Germinal center (tissue), 1 donor: Measurements from ENCODE around the gene HS3ST5.
"Not testable (repeated sequence)": the region's sequence is repeated elsewhere in the genome, so short reads cannot be mapped to it uniquely, and the experiment has no call there.

ENCODE experiments used
- DNase-seq: peaks from one replicate; pipeline ENCODE4 v3.0.0; 2012; ENCODE audit warnings: mixed read lengths, low spot score

The HS3ST5 gene

DNA sequence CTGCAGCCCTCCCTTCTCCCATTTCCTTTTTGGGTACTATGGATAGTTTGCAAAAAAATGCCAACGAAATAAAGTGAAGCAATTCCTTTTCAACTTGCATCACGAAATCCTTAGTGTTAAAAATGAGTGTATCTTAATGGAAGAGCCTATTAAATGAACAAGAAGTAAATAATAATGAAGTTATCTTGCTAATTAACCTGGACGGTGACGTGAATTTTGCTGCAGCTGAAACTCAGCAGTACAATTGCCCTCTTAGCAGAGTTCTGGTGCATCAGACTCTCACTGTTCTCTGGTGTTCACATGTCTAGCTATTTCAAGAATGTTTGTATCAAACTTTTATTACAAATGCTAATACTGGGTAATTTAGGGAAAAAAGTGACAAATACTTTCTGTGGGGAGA, 252.2 kb downstream of the HS3ST5 start:
- no peak for DNase-seq

DNA sequence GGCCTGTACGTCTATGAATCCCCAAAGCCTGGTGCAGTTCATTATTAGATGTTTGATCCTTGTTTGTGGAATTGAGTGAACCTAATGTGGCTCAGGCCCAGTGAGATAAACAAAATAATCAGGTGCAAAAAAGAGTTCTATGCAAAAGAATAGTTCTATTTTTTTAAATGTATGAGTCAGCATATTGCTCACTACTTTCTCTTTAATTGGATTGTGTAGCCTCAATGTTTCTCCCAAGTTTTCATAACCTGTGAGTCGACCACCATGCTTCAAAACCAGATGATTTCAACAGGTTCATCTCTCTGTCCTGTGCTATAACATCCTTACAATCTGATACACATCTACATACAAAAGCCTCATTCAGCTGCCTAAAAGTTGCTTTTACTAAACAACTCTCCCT, 255.3 kb downstream of the HS3ST5 start:
- no peak for DNase-seq

DNA sequence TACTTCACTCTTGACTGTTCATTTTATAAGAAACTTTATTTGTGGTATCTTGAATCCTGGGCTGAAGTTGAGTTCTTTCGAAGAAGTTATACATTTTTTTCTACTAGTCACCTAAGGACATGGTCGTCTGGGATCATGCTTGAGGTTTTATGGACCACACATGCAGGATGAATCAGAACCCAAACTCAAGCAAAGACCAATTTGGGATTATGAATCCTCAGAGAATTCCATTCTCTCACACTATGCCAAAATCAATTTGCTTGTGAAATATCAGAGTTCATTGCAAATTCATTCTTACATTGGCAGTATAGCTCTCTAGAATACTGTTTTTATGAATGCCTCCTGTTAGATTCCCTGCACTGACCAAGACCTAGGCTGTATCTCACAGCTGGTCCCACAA, 257.6 kb downstream of the HS3ST5 start:
- no peak for DNase-seq

DNA sequence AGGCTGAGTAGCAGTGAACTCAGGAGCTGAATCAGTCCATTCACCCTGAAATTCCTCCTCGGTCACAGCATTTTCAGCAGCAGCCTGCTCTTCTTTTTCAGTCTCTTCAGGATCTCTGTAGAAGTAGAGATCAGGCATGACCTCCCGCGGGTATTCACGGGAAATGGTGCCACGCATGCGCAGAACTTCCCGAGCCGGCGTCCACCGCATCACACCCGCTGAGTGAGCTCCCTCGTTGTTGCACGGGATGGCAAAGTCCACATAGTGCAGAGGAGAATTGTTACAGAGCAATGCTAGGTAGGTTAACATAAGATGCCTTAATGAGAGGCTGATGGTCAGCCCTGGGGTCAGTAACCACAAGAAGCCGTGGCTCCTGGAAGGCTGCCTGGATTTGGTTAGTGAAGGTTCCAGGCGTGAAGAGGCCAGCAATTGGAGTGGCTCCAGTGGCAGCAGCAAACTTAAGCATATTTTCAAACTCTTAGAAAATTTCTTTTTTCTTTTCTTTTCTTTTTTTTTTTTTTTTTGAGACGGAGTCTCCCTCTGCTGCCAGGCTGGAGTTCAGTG, 258.4 kb downstream of the HS3ST5 start:
- DNase-seq = no peak

DNA sequence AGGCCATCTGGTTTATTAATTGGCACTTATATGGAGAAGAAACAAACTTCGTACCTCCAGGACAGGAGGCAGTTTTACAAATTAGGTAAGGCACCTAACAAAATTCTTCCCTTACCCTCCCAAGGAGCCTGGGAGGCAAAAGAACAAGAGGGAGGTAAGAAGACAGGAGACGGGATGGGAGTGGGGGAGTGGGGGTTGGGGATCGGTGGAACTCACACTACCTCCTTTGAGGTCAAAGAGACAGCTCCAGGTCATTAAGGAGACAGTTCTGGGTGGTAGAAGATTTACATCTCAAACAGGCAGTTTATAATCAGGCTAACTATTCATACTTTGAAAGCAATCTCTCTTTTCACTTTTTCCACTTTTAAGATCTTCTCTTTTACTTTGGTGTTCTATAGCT, 259.6 kb downstream of the HS3ST5 start:
- DNase-seq = no peak

DNA sequence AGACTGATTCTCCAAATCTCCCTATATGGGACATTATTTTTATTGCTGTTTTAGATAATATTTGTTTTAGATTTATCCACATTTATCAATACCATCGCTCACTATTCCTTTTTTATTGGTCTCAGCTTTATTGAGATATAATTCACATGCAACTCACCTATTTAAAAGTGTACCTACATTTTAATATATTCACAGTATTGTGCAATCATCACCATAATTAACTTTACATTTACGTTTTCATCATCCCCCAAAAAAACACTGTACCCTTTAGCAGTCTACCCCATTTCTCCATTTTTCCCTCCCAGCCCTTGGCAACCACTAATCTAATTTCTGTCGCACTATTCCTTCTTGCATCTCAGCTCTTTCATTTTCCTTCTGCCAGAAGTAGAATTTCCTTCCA, 261.1 kb downstream of the HS3ST5 start:
- no peak for DNase-seq

DNA sequence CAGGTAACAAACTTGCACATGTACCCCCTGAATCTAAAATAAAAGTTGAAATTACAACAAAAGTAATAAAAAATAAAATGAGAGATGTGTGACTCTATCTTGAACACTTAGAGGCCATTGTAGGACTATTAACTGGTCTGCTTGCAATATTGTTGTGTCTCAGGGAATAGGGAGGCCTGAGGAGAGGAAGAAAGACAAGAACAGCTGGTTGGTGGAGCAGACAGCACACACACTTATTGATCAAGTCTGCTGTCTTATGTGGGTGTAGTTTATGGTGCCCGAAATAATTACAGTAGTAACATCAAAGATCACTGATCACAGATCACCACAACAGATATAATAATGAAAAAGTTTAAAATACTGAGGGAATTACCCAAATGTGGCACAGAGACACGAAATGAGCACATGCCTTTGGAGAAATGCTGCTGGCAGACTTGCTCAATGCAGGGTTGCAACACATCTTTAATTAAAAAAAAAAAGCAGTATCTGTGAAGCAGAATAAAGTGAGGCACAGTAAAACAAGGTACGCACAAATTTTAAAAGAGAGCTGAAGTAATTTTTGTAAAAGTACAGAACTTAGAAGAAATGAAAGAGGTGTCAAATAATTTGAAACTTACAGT, 261.8 kb downstream of the HS3ST5 start:
- DNase-seq = no peak

DNA sequence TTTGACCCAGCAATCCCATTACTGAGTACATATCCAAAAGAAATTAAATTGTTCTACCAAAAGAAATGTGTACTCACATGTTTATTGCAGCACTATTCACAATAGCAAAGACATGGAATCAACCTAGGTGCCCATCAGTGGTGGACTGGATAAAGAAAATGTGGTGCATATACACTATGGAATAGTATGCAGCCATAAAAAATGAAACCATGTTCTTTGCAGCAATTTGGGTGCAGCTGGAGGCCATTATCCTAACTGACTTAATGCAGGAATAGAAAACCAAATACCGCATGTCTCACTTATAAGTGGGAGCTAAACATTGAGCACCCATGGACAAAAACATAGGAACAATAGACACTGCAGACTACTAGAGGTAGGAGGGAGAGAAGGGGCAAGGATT, 262.4 kb downstream of the HS3ST5 start:
- not testable (repeated sequence) for DNase-seq

DNA sequence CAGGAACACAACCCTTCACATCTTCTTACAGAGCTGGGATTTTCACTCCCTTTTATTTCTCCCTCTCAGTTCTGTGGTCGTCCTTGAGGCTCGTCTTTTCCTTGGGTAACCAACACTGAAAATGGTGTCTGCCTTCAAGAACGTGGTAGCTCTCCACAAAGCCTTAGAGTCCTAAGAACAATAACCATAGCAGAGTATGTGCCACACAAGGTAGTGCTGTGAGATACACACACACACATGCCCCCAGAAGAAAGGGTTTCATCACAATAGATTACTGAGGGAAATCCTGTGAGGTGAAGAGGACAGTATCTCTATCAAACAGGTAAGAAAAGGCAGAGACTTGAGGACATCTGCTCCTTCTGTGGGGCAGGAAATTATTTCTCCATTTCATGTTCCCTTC, 267.0 kb downstream of the HS3ST5 start:
- DNase-seq = no peak

DNA sequence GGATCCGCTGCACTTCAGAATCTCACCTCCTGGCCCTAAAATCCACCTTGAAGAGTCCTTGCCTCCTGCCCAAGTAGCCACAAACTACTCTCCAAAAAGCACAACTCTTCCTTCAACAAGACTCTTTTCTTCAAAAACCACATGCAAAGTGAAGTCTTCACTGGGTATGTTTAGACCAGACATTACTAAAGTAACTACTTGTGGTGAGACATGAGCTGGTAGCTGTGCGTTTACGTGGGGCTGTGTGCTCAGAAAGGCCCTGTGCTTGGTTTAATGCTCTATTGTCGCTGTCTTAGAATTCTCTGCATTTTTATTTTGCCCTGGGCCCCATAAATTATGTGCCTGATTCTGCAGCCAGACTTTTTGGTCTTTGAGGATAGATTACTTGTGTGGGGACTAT, 267.5 kb downstream of the HS3ST5 start:
- no peak for DNase-seq

DNA sequence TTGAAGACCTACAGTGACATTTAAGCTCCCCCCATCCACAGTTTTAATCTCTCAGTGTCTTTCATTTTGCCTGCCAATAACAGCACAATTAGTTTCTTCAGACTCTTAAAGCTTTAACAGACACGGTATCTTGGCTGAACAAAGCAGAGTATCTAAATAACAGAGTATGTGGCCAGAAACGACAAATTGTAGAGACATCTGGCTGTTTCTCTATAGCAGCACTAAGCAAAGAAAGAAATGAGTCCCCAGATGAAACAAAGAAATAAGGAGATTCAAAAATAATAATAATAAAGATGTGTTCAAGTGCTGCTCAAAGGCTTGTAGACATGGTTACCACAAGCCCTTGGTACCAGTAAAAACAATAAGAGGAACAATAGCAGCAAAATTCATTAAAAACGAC, 274.1 kb downstream of the HS3ST5 start:
- no peak for DNase-seq

DNA sequence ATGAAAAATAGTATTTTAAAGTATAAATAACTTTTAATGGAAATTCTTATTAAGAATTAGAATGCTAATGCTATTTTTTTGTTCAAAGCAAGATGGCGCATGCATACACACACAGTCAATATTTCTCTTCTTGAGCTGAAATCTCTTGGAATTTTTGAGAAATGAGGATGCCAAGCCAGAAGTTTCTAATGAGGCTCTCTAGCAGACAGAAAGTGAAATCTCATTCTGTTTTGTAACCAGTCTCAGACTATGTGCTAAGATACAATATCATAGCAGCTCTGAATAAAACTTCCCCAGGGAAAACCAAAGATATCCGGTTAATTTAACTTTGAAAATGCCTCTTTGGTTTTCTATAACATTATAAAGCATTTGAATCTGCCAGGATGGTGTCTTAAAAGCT, 274.7 kb downstream of the HS3ST5 start:
- no peak for DNase-seq

DNA sequence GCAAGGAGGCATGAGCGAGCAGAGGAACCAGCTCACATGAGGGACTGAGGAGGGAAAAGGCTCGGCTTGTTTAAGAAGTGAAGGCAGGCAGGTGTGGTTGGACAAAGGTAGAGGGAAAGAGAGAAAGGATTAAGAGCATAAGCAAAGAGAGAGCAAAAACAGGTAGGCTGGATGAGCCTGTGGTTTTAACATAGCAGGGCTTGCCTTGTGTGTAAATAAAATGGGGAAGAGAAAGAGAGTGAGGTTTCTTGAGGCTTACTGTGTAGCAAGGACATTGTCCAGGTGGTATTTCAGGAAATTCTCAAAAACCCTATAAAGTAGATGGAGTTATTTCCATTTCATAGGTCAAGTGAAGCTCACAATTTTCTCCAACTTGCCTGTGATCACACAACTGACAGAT, 278.0 kb downstream of the HS3ST5 start:
- DNase-seq = no peak

DNA sequence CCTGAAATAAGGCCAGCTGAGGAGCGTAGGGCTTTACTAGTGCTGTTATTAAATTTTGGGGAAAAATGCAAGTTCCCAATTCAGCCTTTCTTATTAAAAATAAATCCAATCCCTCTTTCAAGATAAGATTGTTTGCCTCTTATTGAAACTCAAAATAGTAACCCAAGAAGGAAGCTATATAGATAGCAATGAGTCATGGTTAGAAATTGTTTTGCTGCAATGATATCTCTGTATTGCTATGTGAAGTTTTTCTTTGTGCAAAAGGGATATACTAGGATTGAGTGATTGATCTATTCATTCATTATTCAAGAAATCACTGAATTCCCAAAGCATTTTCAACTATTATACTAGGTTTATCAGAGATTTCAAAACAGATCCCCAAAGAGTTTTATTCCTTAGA, 278.9 kb downstream of the HS3ST5 start:
- DNase-seq = no peak

DNA sequence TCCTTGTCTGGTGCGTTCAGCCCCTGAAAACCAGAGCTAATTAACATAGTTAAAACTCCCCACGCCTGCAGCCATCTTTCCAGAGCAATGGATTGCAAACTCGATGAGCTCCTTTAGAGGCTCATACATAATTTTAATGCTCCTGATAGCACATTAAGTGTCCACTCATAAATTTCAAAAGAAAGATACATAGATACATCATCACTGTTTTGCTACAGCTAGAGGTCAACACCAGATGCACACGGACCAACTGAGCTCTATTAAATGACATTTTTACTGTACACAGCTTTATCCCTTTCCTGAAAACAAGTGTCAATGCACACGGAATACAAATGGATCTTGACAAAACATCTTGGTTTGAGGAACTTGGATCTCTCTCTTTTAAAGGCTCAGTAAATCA, 280.6 kb downstream of the HS3ST5 start:
- DNase-seq = no peak

DNA sequence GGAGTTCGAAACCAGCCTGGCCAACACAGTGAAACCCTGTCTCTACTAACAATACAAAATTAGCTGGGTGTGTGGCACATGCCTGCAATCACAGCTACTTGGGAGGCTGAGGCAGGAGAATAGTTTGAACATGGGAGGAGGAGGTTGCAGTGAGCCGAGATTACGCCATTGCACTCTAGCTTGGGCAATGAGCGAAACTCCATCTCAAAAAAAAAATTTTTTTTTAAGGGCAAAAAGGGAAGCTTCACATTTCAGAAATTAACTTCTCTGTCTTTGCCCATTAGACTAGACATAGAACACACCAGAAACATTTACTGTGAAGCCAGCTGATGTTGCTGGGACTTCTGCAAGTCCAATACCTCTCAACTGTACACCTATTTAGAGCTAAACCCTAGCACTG, 281.1 kb downstream of the HS3ST5 start:
- DNase-seq = no peak

DNA sequence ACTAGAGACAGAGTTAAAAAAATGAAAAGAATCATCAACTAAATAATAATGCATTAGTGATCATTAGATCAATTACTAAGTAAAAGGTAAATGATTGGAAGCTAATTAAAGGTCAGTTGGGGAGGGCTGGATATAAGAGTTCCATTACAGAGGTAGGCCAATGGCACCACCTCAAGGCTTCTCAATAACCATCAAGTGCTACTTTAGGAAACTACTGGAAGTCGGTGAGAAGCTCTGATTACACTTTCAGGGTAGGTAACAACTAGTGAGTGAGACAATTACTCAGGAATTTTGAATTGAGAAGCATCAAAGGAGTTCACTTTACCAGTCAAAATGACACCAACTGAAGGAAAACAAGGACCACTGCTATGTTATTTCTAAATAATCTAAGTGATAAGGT, 281.7 kb downstream of the HS3ST5 start:
- no peak for DNase-seq

DNA sequence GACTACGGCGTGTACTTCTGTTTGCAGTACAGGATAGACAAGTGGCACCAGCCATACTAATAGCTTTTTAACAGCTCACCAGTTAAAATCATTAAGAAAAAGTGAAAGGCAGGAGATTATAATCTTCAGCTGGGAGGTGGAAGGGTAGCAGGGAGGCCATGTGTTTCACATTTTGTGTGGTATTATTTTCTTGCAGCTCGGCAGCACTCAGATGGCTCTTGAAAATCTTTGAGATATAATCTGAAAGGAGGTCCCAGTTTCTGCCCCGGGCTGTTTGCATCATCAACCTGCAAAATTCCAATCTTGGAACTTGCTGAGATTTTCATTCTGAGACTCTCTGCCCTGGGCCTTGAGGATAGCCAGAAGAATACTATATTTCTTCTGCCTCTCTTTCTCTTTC, 284.4 kb downstream of the HS3ST5 start:
- no peak for DNase-seq

DNA sequence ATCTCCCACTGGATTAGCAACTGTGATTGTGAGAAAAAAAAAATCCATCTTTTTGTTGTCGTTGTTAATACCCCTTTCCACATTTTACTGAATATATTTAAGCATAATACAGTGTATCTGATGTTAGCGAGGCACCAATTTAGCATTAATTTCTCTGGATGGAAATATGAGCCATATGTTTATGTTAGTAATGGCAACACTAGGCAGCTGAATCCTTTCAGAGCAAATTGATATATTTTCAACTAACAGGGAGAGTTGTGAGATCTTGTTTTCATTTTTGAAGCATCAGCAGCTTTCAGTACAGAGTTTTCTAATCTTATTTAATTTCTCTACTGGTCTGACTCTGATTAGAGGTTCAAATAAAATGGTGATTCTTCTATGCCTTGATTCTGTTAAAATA, 287.1 kb downstream of the HS3ST5 start:
- no peak for DNase-seq

DNA sequence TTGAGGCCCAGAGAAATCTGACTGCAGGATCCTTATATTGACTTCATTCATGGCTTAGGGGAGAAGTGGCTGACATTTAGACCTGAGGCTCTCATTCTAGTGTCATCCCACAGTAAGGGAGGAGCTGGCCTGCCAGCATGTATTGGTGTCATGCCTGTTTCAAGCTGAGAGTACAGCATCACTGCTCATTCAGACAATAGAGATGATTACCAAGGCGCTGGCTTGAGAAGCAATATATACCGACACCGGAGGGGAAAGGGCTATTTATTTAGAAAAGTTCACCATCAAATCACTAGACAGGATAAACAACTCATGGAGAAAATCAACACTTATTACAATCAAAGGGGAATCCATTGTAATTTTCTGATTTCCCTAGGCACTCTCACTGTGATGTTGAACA, 287.5 kb downstream of the HS3ST5 start:
- DNase-seq = no peak

DNA sequence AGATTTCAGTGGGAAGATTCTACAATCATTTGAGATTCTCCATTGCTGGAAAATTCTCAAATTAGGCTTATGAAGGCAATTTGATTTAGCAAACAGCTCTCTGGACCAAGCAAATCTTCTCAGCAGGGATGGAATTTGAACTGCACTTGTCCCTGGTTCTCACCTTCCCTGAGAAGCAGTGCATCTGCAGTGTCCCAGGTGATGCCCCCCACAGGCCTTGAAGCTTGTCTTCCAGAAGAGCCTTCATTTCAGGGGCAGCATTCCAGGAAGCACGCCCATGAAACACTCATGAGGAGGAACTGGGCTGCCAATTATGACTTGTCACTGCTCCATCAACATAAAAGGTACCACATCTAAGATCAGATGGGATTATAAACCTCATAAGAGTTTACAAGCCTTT, 289.0 kb downstream of the HS3ST5 start:
- no peak for DNase-seq

DNA sequence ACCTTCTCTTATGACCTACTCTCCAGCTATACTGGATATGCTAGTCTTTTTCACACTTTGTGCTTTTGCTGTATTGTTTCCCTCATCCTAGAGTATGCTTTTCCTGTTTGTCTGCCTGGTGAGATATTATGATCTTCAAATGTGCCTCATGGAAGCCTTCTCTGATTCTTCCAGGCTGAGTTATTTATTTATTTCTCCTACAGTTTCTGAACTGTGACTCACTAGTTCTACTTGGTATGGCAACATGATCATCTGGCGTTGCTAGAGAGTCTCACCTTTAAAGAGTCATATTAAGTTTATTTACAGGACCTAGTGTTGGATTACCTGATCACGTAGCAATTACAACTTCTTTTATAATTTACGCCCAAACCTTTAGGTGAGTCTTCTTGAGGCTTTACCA, 290.7 kb downstream of the HS3ST5 start:
- no peak for DNase-seq

DNA sequence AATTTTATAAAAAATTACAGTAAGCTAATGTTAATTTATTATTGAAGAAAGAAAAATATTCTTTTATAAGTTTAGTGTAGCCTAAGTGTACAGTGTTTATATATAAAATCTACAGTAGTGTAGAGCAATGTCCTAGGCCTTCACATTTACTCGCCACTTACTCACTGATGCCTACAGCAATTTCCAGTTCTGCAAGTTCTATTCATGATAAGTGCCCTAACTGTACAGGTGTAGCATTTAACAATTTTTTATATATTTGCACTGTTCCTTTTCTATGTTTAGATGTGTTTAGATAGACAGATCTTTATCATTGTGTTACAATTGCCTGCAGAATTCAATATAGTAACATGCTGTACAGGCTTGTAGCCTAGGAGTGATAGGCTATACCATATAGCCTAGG, 291.8 kb downstream of the HS3ST5 start:
- no peak for DNase-seq

DNA sequence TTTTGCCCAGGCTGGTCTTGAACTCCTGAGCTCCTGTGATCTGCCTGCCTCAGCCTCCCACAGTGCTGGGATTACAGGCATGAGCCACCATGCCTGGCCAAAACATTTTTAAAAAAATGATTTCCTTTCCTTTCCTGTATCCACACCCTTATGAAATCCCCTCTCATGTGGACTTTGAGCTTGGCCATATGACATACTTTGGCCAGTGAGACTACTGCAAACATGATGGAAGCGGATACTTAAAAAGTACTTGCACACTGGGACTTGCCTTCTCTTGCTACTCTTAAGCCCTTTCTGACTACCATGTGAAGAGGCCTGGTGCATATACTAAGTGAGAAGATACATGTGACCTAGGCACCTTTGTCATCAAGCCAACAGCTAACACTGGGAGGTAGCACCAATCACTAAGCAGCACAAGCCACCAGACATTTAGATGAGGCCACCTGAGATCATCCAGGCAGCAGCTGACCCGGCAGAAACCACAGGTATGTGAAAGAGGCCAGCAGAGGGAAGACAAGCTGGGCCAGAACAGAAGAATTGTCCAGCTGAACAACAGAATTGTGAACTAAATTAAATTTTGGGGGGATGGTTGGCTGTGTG, 293.4 kb downstream of the HS3ST5 start:
- DNase-seq = no peak
